Measurements from ENCODE around the gene PAXIP1.

The PAXIP1 gene

DNA sequence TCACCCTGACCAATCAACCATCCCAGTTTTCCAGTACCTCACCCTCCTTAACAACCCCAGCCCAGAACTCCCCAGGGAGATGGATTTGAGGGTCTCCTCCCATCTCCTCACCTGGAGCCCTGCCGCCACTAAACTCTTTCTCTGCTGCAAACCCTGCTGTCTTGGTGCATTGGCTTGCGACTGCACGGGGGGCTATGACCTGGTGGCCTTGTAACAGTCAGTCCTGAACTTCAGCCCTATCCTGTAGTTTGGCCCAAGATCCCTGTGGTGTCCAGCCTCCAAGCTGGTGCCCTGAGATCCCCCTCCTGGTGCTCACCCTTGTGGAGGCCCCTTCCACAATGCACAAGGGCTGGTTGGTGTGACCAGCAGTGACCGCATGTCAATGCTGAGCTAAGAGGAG, 91.9 kb downstream of the PAXIP1 start:
- H3K9me3 ChIP-seq (ENCODE audit: control insufficient read depth in 1 of 2, low read length in 2 of 2): peaks cover 0 to 8% of the 10 kb centered on the region in 2 donors
- peaks cover 6% of the 10 kb centered on the region for H3K27me3 ChIP-seq (ENCODE audit: low read depth, low read length)
- no peaks in the 10 kb centered on the region for H3K36me3 ChIP-seq (ENCODE audit: control insufficient read depth in 1 of 2, insufficient read depth in 2 of 2, low read length in 2 of 2)
- H3K4me3 ChIP-seq (ENCODE audit: low read depth in 1 of 2, low read length in 2 of 2): no peak overlapping the region
- no peak overlapping the region for H3K27ac ChIP-seq (ENCODE audit: low read length)
- H3K4me1 ChIP-seq (ENCODE audit: control insufficient read depth in 1 of 2, insufficient read depth in 2 of 2, low read length in 2 of 2): peaks cover 0 to 8% of the 10 kb centered on the region in 2 donors

DNA sequence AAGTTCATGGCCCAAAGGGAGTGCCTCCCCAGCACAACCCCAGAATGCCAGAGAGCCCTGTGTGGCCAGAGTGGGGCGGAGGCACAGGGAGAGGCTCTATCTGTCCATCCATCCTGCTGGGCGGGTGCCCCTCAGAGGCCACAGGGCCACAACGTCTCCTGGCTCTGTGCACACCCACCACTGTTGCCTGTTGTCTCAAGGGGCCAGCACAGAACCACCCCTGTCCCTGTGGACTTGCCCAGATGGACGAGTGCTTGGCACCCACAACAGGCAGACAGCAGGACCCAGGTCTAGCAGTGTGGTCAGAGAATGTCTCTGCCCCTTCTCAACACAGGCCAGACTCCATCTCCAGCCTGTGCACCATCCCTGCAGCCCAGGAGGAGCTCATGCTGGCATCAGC, 92.8 kb downstream of the PAXIP1 start:
- H3K9me3 ChIP-seq (ENCODE audit: control insufficient read depth in 1 of 2, low read length in 2 of 2): peaks cover 0 to 8% of the 10 kb centered on the region in 2 donors
- no peak overlapping the region for H3K4me3 ChIP-seq (ENCODE audit: low read depth in 1 of 2, low read length in 2 of 2)
- H3K36me3 ChIP-seq (ENCODE audit: control insufficient read depth in 1 of 2, insufficient read depth in 2 of 2, low read length in 2 of 2): no peaks in the 10 kb centered on the region
- no peak overlapping the region for H3K27ac ChIP-seq (ENCODE audit: low read length)
- peaks cover 6% of the 10 kb centered on the region for H3K27me3 ChIP-seq (ENCODE audit: low read depth, low read length)
- H3K4me1 ChIP-seq (ENCODE audit: control insufficient read depth in 1 of 2, insufficient read depth in 2 of 2, low read length in 2 of 2): peaks cover 0 to 8% of the 10 kb centered on the region in 2 donors

DNA sequence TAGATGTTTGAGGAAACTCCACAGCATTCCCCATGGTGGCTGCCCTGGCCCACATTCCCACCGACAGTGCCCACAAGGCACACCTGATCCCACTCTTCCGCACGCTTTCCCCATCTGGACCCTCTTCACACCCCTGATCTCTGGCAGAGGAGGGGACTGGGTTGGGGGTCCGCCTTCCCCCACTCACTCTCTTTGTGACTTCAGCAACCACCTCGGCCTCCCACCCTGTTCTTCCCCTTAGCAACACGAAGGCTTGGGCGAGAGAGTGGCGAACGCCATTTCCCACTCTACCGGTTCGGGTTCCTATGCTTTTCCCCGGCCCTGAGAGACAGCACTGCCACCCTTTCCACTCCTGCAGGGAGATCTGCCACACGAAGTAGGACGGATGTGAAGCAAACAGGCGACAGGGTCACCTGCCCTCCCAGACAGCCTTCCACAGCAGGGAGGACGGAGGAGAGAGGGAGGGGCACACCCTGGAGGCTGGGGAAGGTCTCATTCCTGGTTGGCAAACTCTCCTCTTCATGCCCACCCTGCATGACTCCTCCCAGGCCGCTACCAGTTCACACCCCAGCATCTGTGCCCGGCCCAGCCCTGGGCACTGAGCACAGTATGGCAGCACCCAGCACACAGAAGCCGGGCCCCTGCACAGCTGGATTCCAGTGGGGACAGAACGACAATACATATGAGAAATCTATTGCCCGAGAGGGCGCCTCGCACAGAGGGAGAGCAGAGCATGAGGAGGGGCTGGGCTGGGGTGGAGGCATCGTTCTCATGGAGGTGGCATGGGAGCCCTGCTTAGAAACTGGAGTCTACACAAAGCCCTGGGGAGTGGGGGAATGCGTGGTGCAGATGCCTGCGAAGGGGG, 93.5 kb downstream of the PAXIP1 start:
- Histone ChIP-seq H3K4me1 (ENCODE audit: control insufficient read depth in 1 of 2, insufficient read depth in 2 of 2, low read length in 2 of 2) (peaks cover 0 to 7% of the 10 kb centered on the region in 2 donors), H3K27me3 (ENCODE audit: low read depth, low read length) (peaks cover 5% of the 10 kb centered on the region), H3K9me3 (ENCODE audit: control insufficient read depth in 1 of 2, low read length in 2 of 2) (peaks cover 0 to 8% of the 10 kb centered on the region in 2 donors), H3K27ac (ENCODE audit: low read length) (no peak overlapping the region), H3K36me3 (ENCODE audit: control insufficient read depth in 1 of 2, insufficient read depth in 2 of 2, low read length in 2 of 2) (no peaks in the 10 kb centered on the region), H3K4me3 (ENCODE audit: low read depth in 1 of 2, low read length in 2 of 2) (no peak overlapping the region)

DNA sequence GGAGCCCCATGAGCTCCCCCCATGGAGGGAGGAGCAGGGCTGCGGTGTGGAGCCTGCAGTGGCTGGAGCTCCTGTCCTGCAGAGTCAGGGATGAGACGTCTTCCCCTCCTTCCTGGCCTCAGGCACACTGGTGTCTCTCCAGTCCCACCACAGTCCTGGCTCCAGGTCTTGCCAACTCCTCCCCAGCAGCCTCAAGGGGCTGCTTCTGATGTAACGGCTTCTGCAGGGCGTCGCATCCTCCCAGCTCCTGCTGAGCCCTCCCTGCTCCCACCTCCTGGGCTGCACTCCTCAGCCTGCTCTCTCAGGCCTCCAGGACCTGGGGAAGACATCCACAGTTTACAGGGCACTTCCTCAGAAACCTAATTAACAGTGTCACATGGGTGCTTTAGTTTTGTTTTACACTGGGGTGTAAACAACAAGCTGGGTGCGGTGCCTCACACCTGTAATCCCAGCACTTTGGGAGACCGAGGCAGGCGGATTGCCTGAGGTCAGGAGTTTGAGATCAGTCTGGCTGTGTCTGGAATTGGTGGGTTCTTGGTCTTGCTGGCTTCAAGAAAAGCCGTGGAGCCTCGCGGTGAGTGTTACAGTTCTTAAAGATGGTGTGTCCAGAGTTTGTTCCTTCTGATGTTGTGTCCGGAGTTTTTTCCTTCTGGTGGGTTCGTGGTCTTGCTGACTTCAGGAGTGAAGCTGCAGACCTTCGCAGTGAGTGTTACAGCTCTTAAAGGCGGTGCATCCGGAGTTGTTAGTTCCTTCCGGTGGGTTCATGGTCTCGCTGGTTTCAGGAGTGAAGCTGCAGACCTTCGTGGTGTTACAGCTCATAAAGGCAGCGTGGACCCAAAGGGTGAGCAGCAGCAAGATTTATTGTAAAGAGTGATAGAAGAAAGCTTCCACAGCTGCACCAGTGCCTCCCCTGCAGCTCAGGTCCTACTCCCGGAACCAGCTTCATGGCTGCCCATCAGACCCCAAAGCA, 95.0 kb downstream of the PAXIP1 start:
- Histone ChIP-seq H3K9me3 (ENCODE audit: control insufficient read depth in 1 of 2, low read length in 2 of 2) (peaks cover 0 to 8% of the 10 kb centered on the region in 2 donors), H3K4me3 (ENCODE audit: low read depth in 1 of 2, low read length in 2 of 2) (no peak overlapping the region), H3K27ac (ENCODE audit: low read length) (no peak overlapping the region)

DNA sequence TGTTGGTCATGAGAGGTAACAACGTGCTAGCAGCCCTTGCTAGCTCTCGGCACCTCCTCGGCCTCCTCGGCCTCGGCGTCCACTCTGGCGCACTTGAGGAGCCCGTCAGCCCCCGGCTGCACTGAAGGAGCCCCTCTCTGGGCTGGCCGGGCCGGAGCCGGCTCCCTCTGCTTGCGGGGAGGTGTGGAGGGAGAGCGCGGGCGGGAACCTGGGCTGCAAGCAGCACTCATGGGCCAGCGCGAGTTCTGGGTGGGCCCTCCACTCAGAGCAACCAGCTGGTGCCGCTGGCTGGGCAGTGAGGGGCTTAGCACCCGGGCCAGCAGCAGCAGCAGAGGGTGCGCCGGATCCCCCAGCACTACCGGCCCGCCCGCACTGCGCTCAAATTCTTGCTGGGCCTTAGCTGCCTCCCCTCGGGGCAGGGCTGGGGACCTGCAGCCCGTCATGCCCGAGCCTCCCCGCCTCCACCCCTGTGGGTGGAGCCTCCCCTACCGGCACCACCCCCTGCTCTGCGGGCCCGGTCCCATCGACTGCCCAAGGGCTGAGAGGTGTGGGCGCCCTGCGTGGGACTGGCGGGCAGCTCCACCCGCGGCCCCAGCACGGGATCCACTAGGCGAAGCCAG, 96.1 kb downstream of the PAXIP1 start:
- Histone ChIP-seq H3K9me3 (ENCODE audit: control insufficient read depth in 1 of 2, low read length in 2 of 2) (peaks cover 0 to 8% of the 10 kb centered on the region in 2 donors), H3K4me1 (ENCODE audit: control insufficient read depth in 1 of 2, insufficient read depth in 2 of 2, low read length in 2 of 2) (no peaks in the 10 kb centered on the region), H3K27me3 (ENCODE audit: low read depth, low read length) (no peaks in the 10 kb centered on the region), H3K4me3 (ENCODE audit: low read depth in 1 of 2, low read length in 2 of 2) (no peak overlapping the region), H3K27ac (ENCODE audit: low read length) (no peak overlapping the region), H3K36me3 (ENCODE audit: control insufficient read depth in 1 of 2, insufficient read depth in 2 of 2, low read length in 2 of 2) (no peaks in the 10 kb centered on the region)

More for the DNA sequence above, 95.0 kb downstream of the PAXIP1 start:
- no peaks in the 10 kb centered on the region for H3K4me1 ChIP-seq (ENCODE audit: control insufficient read depth in 1 of 2, insufficient read depth in 2 of 2, low read length in 2 of 2)
- no peaks in the 10 kb centered on the region for H3K36me3 ChIP-seq (ENCODE audit: control insufficient read depth in 1 of 2, insufficient read depth in 2 of 2, low read length in 2 of 2)
- H3K27me3 ChIP-seq (ENCODE audit: low read depth, low read length): no peaks in the 10 kb centered on the region

DNA sequence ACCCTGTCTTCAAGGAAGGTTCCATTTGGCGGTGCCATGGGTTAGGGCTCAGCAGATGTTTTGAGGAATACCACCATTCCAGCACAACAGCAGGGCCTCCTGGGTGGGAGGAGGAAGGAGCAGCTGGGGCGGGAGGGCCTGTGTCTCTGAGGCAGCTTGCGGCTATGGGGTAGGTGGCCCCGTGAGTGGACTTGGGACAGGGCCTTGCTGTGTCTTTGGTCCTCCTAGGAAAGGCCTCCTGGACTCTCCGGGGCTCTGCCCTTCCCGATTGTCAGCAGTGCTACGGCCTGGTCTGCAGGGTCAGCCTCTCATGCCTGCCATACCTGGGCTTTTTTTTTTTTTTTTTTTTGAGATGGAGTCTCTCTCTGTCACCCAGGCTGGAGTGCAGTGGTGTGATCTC, 96.7 kb downstream of the PAXIP1 start:
- no peak overlapping the region for H3K4me3 ChIP-seq (ENCODE audit: low read depth in 1 of 2, low read length in 2 of 2)
- peaks cover 0 to 7% of the 10 kb centered on the region in 2 donors for H3K9me3 ChIP-seq (ENCODE audit: control insufficient read depth in 1 of 2, low read length in 2 of 2)
- H3K27ac ChIP-seq (ENCODE audit: low read length): no peak overlapping the region
- no peaks in the 10 kb centered on the region for H3K27me3 ChIP-seq (ENCODE audit: low read depth, low read length)
- no peaks in the 10 kb centered on the region for H3K36me3 ChIP-seq (ENCODE audit: control insufficient read depth in 1 of 2, insufficient read depth in 2 of 2, low read length in 2 of 2)
- no peaks in the 10 kb centered on the region for H3K4me1 ChIP-seq (ENCODE audit: control insufficient read depth in 1 of 2, insufficient read depth in 2 of 2, low read length in 2 of 2)

DNA sequence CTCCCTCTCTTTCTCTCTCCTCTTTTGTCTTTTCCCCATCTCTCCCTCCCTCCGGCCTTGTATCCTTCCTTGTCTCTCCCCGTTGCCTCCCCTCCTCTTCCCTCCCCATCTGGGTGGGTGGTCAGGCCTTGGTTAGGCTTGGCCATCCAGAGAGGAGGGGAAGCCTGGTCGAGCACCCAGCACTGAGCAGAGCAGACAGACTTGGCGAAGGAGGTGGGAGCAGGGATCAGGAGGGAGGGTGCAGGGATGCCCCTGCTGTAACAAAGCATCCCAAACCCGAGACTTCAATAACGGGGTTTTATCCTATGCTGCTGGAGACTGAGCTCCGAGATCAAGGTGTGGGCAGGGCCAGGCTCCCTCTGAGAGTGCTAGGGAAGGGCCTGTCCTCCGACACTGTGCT, 97.3 kb downstream of the PAXIP1 start:
- peaks cover 0 to under 1% of the 10 kb centered on the region in 2 donors for H3K9me3 ChIP-seq (ENCODE audit: control insufficient read depth in 1 of 2, low read length in 2 of 2)

DNA sequence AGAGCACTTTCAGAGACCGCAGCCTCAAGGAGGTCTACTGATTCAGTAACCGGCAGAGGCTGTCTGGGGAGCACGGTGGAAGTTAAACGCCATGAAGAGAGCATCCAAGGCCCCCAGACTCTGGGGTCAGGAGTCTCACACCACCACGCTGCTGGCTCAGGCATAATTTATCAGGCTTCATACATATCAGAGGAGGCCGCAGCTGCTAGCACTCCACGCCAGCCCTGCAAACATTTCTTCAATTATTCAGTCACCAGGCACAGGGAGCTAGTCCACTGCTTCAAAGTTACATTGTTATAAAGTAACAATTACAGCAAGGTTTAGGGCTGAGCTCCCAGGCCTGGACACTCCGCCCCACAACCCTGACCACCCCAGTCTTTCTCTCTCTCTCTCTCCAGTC, 97.8 kb downstream of the PAXIP1 start:
- no peak overlapping the region for H3K27ac ChIP-seq (ENCODE audit: low read length)

More for the DNA sequence above, 97.3 kb downstream of the PAXIP1 start:
- Histone ChIP-seq H3K4me1 (ENCODE audit: control insufficient read depth in 1 of 2, insufficient read depth in 2 of 2, low read length in 2 of 2) (no peaks in the 10 kb centered on the region), H3K27ac (ENCODE audit: low read length) (no peak overlapping the region), H3K27me3 (ENCODE audit: low read depth, low read length) (no peaks in the 10 kb centered on the region), H3K36me3 (ENCODE audit: control insufficient read depth in 1 of 2, insufficient read depth in 2 of 2, low read length in 2 of 2) (no peaks in the 10 kb centered on the region), H3K4me3 (ENCODE audit: low read depth in 1 of 2, low read length in 2 of 2) (no peak overlapping the region)

DNA sequence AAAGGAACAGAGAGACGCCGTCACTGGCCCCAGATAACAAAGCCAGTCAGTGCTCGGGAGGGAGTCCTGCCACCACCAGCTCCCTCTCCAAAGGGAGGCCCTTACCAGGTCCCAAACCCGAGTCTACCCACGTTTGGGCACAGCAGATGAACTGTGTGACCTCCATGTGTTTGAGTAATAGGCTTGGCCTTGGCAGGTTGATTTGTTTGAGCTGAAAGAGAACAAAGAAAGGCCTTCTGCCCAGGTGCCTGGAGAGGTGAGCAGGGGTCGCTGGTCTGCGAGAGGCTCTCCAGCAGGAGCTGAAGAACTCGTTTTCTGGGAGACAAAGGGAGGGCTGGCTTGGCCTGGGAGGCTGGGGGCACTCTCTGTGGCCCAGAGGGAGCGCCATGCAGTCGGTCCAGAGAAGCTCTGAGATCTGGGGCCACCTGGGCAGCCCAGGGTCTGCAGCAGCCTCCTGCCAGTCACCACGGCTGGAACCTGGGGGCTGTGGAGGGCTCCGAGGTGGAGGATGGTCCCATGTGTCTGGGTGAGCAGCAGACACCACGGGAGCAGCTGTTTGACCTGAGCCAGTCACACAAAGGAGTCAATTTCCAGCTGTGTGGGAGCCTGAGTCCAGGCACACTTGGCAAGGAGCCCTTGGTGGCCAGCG, 99.7 kb downstream of the PAXIP1 start:
- H3K4me3 ChIP-seq (ENCODE audit: low read depth in 1 of 2, low read length in 2 of 2): no peak overlapping the region
- no peaks in the 10 kb centered on the region for H3K36me3 ChIP-seq (ENCODE audit: control insufficient read depth in 1 of 2, insufficient read depth in 2 of 2, low read length in 2 of 2)
- H3K4me1 ChIP-seq (ENCODE audit: control insufficient read depth in 1 of 2, insufficient read depth in 2 of 2, low read length in 2 of 2): no peaks in the 10 kb centered on the region
- H3K27me3 ChIP-seq (ENCODE audit: low read depth, low read length): no peaks in the 10 kb centered on the region
- no peaks in the 10 kb centered on the region for H3K9me3 ChIP-seq (ENCODE audit: control insufficient read depth in 1 of 2, low read length in 2 of 2)
- H3K27ac ChIP-seq (ENCODE audit: low read length): no peak overlapping the region

More for the DNA sequence above, 97.8 kb downstream of the PAXIP1 start:
- H3K9me3 ChIP-seq (ENCODE audit: control insufficient read depth in 1 of 2, low read length in 2 of 2): no peaks in the 10 kb centered on the region
- H3K36me3 ChIP-seq (ENCODE audit: control insufficient read depth in 1 of 2, insufficient read depth in 2 of 2, low read length in 2 of 2): no peaks in the 10 kb centered on the region
- no peaks in the 10 kb centered on the region for H3K4me1 ChIP-seq (ENCODE audit: control insufficient read depth in 1 of 2, insufficient read depth in 2 of 2, low read length in 2 of 2)
- H3K4me3 ChIP-seq (ENCODE audit: low read depth in 1 of 2, low read length in 2 of 2): no peak overlapping the region
- H3K27me3 ChIP-seq (ENCODE audit: low read depth, low read length): no peaks in the 10 kb centered on the region

DNA sequence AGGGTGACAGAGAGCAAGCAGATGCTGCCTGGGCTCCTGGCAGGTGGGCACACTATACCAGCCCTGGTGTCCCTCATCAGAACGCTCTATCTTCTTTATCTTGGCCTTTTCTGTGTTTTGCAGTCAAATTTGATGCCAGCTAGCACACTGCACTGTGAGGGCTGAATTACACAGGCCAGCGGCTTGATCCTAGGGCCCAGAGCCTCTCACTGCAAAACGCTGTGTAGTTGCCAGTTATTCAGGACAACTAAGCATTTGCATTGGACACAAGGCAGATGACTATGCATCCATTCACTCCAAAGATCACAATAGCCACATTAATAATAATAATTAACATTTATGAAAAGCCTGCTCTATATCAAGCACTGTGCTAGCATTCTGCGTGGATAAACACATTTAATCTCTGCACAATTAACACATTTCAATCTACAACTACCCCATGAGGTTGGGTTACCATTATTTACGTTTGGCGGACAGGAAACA, 100.3 kb downstream of the PAXIP1 start:
- no peaks in the 10 kb centered on the region for H3K4me1 ChIP-seq (ENCODE audit: control insufficient read depth in 1 of 2, insufficient read depth in 2 of 2, low read length in 2 of 2)
- H3K27ac ChIP-seq (ENCODE audit: low read length): no peak overlapping the region
- no peaks in the 10 kb centered on the region for H3K36me3 ChIP-seq (ENCODE audit: control insufficient read depth in 1 of 2, insufficient read depth in 2 of 2, low read length in 2 of 2)
- H3K4me3 ChIP-seq (ENCODE audit: low read depth in 1 of 2, low read length in 2 of 2): no peak overlapping the region
- H3K27me3 ChIP-seq (ENCODE audit: low read depth, low read length): no peaks in the 10 kb centered on the region
- no peaks in the 10 kb centered on the region for H3K9me3 ChIP-seq (ENCODE audit: control insufficient read depth in 1 of 2, low read length in 2 of 2)

Data from muscle layer of duodenum (tissue), 2 donors.